ENCODE results near the gene FGF12.
A peak's percentile ranks its signal among the peaks of the same experiment; 100 is the strongest.

The FGF12 gene

DNA sequence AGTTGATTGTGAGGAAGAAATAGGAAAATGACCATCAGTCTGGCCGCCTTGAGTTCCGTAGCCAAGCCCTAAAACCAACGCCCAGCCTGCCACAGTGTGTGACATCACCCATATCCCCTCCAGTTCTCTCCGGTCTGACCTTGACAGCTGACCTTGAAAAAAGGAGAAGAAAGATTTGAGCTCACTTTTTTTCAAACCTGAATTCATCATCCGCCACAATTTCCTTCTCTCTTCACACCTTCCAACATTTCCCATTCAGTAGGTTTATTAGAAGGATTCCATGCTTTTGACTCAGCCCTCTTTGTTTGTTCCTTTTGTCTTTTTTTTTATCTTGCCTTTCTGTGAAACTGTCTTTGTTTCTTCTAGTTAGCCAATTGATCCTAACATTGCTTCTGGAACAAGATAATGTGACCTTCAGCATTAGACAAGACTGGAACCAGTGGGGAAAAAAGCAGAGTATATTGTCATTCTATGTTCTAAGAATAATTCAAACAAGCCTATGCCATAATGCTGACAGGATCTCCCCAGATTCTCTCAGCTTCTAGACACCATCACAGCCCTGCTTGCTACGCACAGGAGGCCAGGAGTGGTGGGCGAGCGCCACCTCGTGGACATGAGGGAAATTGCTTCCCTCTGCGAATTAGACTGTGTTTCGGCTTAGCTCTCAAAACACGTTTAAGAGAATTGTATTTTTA lies 283.1 kb downstream of the FGF12 start:
- Histone ChIP-seq H3K27me3 (ENCODE audit: insufficient read depth, low read length) (no peaks in the 10 kb centered on the region), H3K4me3 (ENCODE audit: low read length) (no peak overlapping the region), H3K4me1 (ENCODE audit: insufficient read depth, low read length) (peaks cover 17% of the 10 kb centered on the region), H3K36me3 (ENCODE audit: insufficient read depth, low read length) (no peaks in the 10 kb centered on the region), H3K27ac (ENCODE audit: low read depth, low read length) (no peak overlapping the region), H3K9me3 (ENCODE audit: insufficient read depth, low read depth, low read length) (no peaks in the 10 kb centered on the region), H3K9ac (ENCODE audit: low read depth, low read length) (peak overlapping the region; percentile 12; the same call in 1 of the 2 replicates)
- WGBS = 36% methylated on average over 11 of the region's 12 CpGs

- 61% methylated on average over 3 of the region's 3 CpGs for WGBS
- Histone ChIP-seq H3K4me1 (ENCODE audit: insufficient read depth, low read length) (no peaks in the 10 kb centered on the region), H3K9me3 (ENCODE audit: insufficient read depth, low read depth, low read length) (no peaks in the 10 kb centered on the region), H3K27ac (ENCODE audit: low read depth, low read length) (no peak overlapping the region), H3K36me3 (ENCODE audit: insufficient read depth, low read length) (no peaks in the 10 kb centered on the region), H3K9ac (ENCODE audit: low read depth, low read length) (no peak overlapping the region), H3K4me3 (ENCODE audit: low read length) (no peak overlapping the region), H3K27me3 (ENCODE audit: insufficient read depth, low read length) (no peaks in the 10 kb centered on the region)
Measured at GRCh38 chr3:192435241-192435640, 292.1 kb downstream of the FGF12 start.

DNA sequence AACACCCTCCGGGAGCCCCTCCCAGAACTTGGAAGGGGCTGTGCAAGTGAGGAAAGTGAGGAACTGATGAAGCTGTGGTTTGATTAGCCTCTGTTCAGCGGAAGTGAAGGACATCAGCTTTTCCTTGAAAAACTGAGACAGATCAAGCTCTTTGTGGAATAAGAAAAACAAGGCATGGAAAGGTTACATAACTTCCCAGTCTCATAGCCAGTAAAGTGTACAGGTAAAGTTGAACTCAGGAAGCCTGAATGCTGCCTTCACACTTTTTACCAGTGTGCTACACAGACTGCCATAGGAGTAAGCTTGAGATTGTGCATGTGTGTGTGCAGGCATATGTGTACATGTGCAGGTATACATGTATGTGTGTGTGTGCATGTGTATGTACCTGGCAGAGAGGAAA lies 293.2 kb downstream of the FGF12 start:
- Histone ChIP-seq H3K9me3 (ENCODE audit: insufficient read depth, low read depth, low read length) (no peaks in the 10 kb centered on the region), H3K9ac (ENCODE audit: low read depth, low read length) (no peak overlapping the region), H3K36me3 (ENCODE audit: insufficient read depth, low read length) (no peaks in the 10 kb centered on the region), H3K4me3 (ENCODE audit: low read length) (no peak overlapping the region), H3K4me1 (ENCODE audit: insufficient read depth, low read length) (no peaks in the 10 kb centered on the region), H3K27ac (ENCODE audit: low read depth, low read length) (no peak overlapping the region), H3K27me3 (ENCODE audit: insufficient read depth, low read length) (no peaks in the 10 kb centered on the region)
- 98% methylated on average over 2 of the region's 2 CpGs for WGBS

- H3K36me3 ChIP-seq (ENCODE audit: insufficient read depth, low read length) = no peaks in the 10 kb centered on the region
- WGBS = 92% methylated on average over 5 of the region's 5 CpGs
Measured at GRCh38 chr3:192433704-192434103, 293.6 kb downstream of the FGF12 start.

GRCh38 chr3:192422997-192423342 lies 304.4 kb downstream of the FGF12 start:
- no peak overlapping the region for H3K9ac ChIP-seq (ENCODE audit: low read depth, low read length)
- no peaks in the 10 kb centered on the region for H3K9me3 ChIP-seq (ENCODE audit: insufficient read depth, low read depth, low read length)
- no peak overlapping the region for H3K4me3 ChIP-seq (ENCODE audit: low read length)
- peaks cover 12% of the 10 kb centered on the region; the same call in 1 of the 2 replicates for H3K4me1 ChIP-seq (ENCODE audit: insufficient read depth, low read length)
- H3K27ac ChIP-seq (ENCODE audit: low read depth, low read length) = no peak overlapping the region
- H3K27me3 ChIP-seq (ENCODE audit: insufficient read depth, low read length) = no peaks in the 10 kb centered on the region; the same call in 1 of the 2 replicates
- WGBS = 88% methylated on average over 2 of the region's 2 CpGs
- H3K36me3 ChIP-seq (ENCODE audit: insufficient read depth, low read length) = no peaks in the 10 kb centered on the region

More at GRCh38 chr3:192433704-192434103, 293.6 kb downstream of the FGF12 start:
- Histone ChIP-seq H3K4me1 (ENCODE audit: insufficient read depth, low read length) (no peaks in the 10 kb centered on the region), H3K27ac (ENCODE audit: low read depth, low read length) (no peak overlapping the region), H3K27me3 (ENCODE audit: insufficient read depth, low read length) (no peaks in the 10 kb centered on the region), H3K9me3 (ENCODE audit: insufficient read depth, low read depth, low read length) (no peaks in the 10 kb centered on the region), H3K9ac (ENCODE audit: low read depth, low read length) (no peak overlapping the region), H3K4me3 (ENCODE audit: low read length) (no peak overlapping the region)

GRCh38 chr3:192422321-192422996 lies 304.9 kb downstream of the FGF12 start:
- WGBS = 96% methylated on average over 2 of the region's 2 CpGs
- no peak overlapping the region for H3K9ac ChIP-seq (ENCODE audit: low read depth, low read length)
- no peaks in the 10 kb centered on the region for H3K9me3 ChIP-seq (ENCODE audit: insufficient read depth, low read depth, low read length)
- no peaks in the 10 kb centered on the region; the same call in 1 of the 2 replicates for H3K27me3 ChIP-seq (ENCODE audit: insufficient read depth, low read length)
- H3K4me1 ChIP-seq (ENCODE audit: insufficient read depth, low read length) = peaks cover 17% of the 10 kb centered on the region
- no peak overlapping the region for H3K27ac ChIP-seq (ENCODE audit: low read depth, low read length)
- H3K4me3 ChIP-seq (ENCODE audit: low read length) = no peak overlapping the region
- no peaks in the 10 kb centered on the region for H3K36me3 ChIP-seq (ENCODE audit: insufficient read depth, low read length)

DNA sequence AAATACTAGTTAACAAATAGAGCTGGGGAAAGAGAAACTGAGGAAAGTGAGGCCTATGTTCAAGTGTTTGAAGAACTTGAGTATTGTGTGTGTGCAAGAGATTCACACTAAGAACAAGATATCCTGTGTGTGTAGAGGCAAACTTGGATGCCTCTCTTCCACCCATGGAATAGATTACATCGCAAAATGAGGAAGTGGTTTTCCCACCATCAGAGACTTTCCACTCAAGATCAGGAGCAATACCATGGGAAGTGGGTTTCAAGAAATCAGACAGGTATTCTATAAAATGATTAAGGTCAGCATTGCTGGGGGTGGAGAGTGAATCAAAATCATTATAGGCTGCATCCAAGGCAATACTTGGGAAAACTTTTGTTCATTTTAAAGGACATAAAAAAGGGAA lies 308.0 kb downstream of the FGF12 start:
- no CpG with 5 or more reads among the region's 1 CpG for WGBS
- Histone ChIP-seq H3K36me3 (ENCODE audit: insufficient read depth, low read length) (no peaks in the 10 kb centered on the region), H3K4me3 (ENCODE audit: low read length) (no peak overlapping the region), H3K27ac (ENCODE audit: low read depth, low read length) (no peak overlapping the region), H3K9ac (ENCODE audit: low read depth, low read length) (no peak overlapping the region), H3K9me3 (ENCODE audit: insufficient read depth, low read depth, low read length) (no peaks in the 10 kb centered on the region), H3K27me3 (ENCODE audit: insufficient read depth, low read length) (peaks cover 22% of the 10 kb centered on the region), H3K4me1 (ENCODE audit: insufficient read depth, low read length) (peaks cover 36% of the 10 kb centered on the region)

- peaks cover 33% of the 10 kb centered on the region for H3K4me1 ChIP-seq (ENCODE audit: insufficient read depth, low read length)
- H3K9me3 ChIP-seq (ENCODE audit: insufficient read depth, low read depth, low read length) = no peaks in the 10 kb centered on the region
- peaks cover 39% of the 10 kb centered on the region for H3K27me3 ChIP-seq (ENCODE audit: insufficient read depth, low read length)
- H3K9ac ChIP-seq (ENCODE audit: low read depth, low read length) = no peak overlapping the region
- no peaks in the 10 kb centered on the region for H3K36me3 ChIP-seq (ENCODE audit: insufficient read depth, low read length)
- peak overlapping the region; percentile 29 for H3K27ac ChIP-seq (ENCODE audit: low read depth, low read length)
- no peak overlapping the region for H3K4me3 ChIP-seq (ENCODE audit: low read length)
Measured at GRCh38 chr3:192417559-192418055, 309.7 kb downstream of the FGF12 start.

- H3K27ac ChIP-seq (ENCODE audit: low read depth, low read length) = peak overlapping the region; percentile 29; the same call in 1 of the 2 replicates
- H3K27me3 ChIP-seq (ENCODE audit: insufficient read depth, low read length) = peaks cover 45% of the 10 kb centered on the region
- H3K36me3 ChIP-seq (ENCODE audit: insufficient read depth, low read length) = no peaks in the 10 kb centered on the region
- H3K9me3 ChIP-seq (ENCODE audit: insufficient read depth, low read depth, low read length) = no peaks in the 10 kb centered on the region
- peaks cover 31% of the 10 kb centered on the region for H3K4me1 ChIP-seq (ENCODE audit: insufficient read depth, low read length)
- no peak overlapping the region for H3K9ac ChIP-seq (ENCODE audit: low read depth, low read length)
- H3K4me3 ChIP-seq (ENCODE audit: low read length) = no peak overlapping the region
- WGBS = 22% methylated on average over 1 of the region's 2 CpGs
Measured at GRCh38 chr3:192417017-192417416, 310.3 kb downstream of the FGF12 start.

DNA sequence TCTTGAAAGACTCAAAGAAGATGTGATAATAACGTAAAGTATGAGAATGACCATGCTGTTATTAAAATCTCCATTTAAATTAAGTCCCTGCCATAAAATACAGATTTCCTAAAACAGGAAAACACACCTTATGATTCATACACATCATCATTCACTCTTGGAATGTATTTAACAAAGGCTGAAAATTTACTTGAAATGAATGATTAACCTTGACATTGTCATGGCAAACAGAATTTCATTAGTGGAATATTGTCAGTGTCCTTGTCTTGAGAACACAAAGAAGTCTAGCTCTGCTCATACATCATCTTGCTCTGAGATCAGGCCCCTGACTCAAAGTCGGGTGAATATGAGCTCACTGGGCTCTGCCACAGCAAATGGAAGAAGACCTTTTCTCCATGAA lies 313.9 kb downstream of the FGF12 start:
- no peaks in the 10 kb centered on the region for H3K9me3 ChIP-seq (ENCODE audit: insufficient read depth, low read depth, low read length)
- H3K27ac ChIP-seq (ENCODE audit: low read depth, low read length) = no peak overlapping the region
- H3K4me1 ChIP-seq (ENCODE audit: insufficient read depth, low read length) = peaks cover 40% of the 10 kb centered on the region
- no peaks in the 10 kb centered on the region for H3K36me3 ChIP-seq (ENCODE audit: insufficient read depth, low read length)
- 67% methylated on average over 1 of the region's 2 CpGs for WGBS
- peaks cover 79% of the 10 kb centered on the region for H3K27me3 ChIP-seq (ENCODE audit: insufficient read depth, low read length)
- no peak overlapping the region for H3K9ac ChIP-seq (ENCODE audit: low read depth, low read length)
- H3K4me3 ChIP-seq (ENCODE audit: low read length) = no peak overlapping the region

- no peaks in the 10 kb centered on the region for H3K36me3 ChIP-seq (ENCODE audit: insufficient read depth, low read length)
- peak overlapping the region; percentile 76 for H3K4me3 ChIP-seq (ENCODE audit: low read length)
- no peak overlapping the region for H3K27ac ChIP-seq (ENCODE audit: low read depth, low read length)
- H3K9me3 ChIP-seq (ENCODE audit: insufficient read depth, low read depth, low read length) = no peaks in the 10 kb centered on the region
- 73% methylated on average over 5 of the region's 5 CpGs for WGBS
- H3K27me3 ChIP-seq (ENCODE audit: insufficient read depth, low read length) = peaks cover 97% of the 10 kb centered on the region
- H3K9ac ChIP-seq (ENCODE audit: low read depth, low read length) = no peak overlapping the region
- peaks cover 16% of the 10 kb centered on the region for H3K4me1 ChIP-seq (ENCODE audit: insufficient read depth, low read length)
Measured at GRCh38 chr3:192410684-192410960, 316.7 kb downstream of the FGF12 start.
